Activated CD4-positive, CD25-positive, alpha-beta regulatory T cell treated with anti-CD3 and anti-CD28 coated beads, Interleukin-2, amount 50 U/mL, for 24 hours (primary cell): ENCODE results near the gene PSG1.
"Not testable (repeated sequence)": the region's sequence is repeated elsewhere in the genome, so short reads cannot be mapped to it uniquely, and the experiment has no call there.

ENCODE experiments used
- ATAC-seq, 2 donors: fragments of 150-1000 bp; cut with Tn5 transposase; one replicate each; pipeline ENCODE4 v1.10.0; 2021; ENCODE audit warnings: mild to moderate bottlenecking in 1 of 2, moderate library complexity in 1 of 2

PSG1 gene

GRCh38 chr19:42880621-42881020 lies 1.1 kb upstream of the PSG1 start:
- not testable (repeated sequence) for ATAC-seq

- ATAC-seq, result not testable (repeated sequence)
Observed at GRCh38 chr19:42876596-42876995, 2.9 kb downstream of the PSG1 start.

- not testable (repeated sequence) for ATAC-seq
Observed at GRCh38 chr19:42875881-42876280, 3.6 kb downstream of the PSG1 start.

- ATAC-seq, result not testable (repeated sequence)
Observed at GRCh38 chr19:42874901-42875813, 4.4 kb downstream of the PSG1 start.

GRCh38 chr19:42874136-42874535 lies 5.4 kb downstream of the PSG1 start:
- ATAC-seq, result not testable (repeated sequence)

GRCh38 chr19:42872608-42873007 lies 6.9 kb downstream of the PSG1 start:
- ATAC-seq, result no peak

- ATAC-seq, result no peak
Observed at GRCh38 chr19:42857544-42857867, 22.0 kb downstream of the PSG1 start.

GRCh38 chr19:42856866-42857543 lies 22.5 kb downstream of the PSG1 start:
- not testable (repeated sequence) for ATAC-seq

- not testable (repeated sequence) for ATAC-seq
Observed at GRCh38 chr19:42854745-42855144, 24.8 kb downstream of the PSG1 start.

GRCh38 chr19:42853231-42853630 lies 26.3 kb downstream of the PSG1 start:
- not testable (repeated sequence) for ATAC-seq

- not testable (repeated sequence) for ATAC-seq
Observed at GRCh38 chr19:42852821-42853220, 26.7 kb downstream of the PSG1 start.

GRCh38 chr19:42851718-42852280 lies 27.7 kb downstream of the PSG1 start:
- ATAC-seq, result not testable (repeated sequence)

GRCh38 chr19:42850981-42851717 lies 28.4 kb downstream of the PSG1 start:
- ATAC-seq, result no peak

GRCh38 chr19:42846597-42846996 lies 32.9 kb downstream of the PSG1 start:
- no peak for ATAC-seq

- ATAC-seq, result not testable (repeated sequence)
Observed at GRCh38 chr19:42843631-42844030, 35.9 kb downstream of the PSG1 start.

- not testable (repeated sequence) for ATAC-seq
Observed at GRCh38 chr19:42832746-42833442, 46.6 kb downstream of the PSG1 start.

- ATAC-seq, result not testable (repeated sequence)
Observed at GRCh38 chr19:42832023-42832680, 47.4 kb downstream of the PSG1 start.

GRCh38 chr19:42831221-42832019 lies 48.1 kb downstream of the PSG1 start:
- no peak for ATAC-seq

- ATAC-seq, result not testable (repeated sequence)
Observed at GRCh38 chr19:42821306-42821977, 58.1 kb downstream of the PSG1 start.
